IMR-90 (cell line): ENCODE results near the gene PSENEN. TPM values are rescaled to one million over a fixed set of nuclear protein-coding genes. Genes with fewer than 3 reads are reported as not detected.

Source experiments
- ATAC-seq: fragments of 200-7000 bp; cut with Tn5 transposase; 2 replicates; pipeline ENCODE4 v1.9.1; 2020; ENCODE audit warnings: low read depth, mild to moderate bottlenecking, moderate library complexity
- BruUV-seq: library from RNA; stranded (reverse); fragments of 400-500 nt; replicated peaks from 2 replicates; lab custom pipeline; 2021; lab: Mats Ljungman, UMichigan
- CTCF ChIA-PET: fragments of 300-600 bp; formaldehyde crosslinking; extraction: SDS; loops from one replicate; lab custom pipeline; 2021; ENCODE audit warnings: antibody characterized with exemption; lab: Yijun Ruan, JAX
- POLR2A ChIA-PET: fragments of 300-600 bp; sonication (Branson Sonifier 250); formaldehyde crosslinking; loops from one replicate; lab custom pipeline; 2022; ENCODE audit warnings: antibody characterized with exemption; ENCODE audit not compliant: unreplicated experiment; lab: Charles Lee
- DNase-seq: peaks from one replicate; pipeline ENCODE4 v3.0.0; 2013
- H2AFZ ChIP-seq: replicated peaks from 2 replicates; pipeline ENCODE3; 2013; ENCODE audit warnings: low read length, mild to moderate bottlenecking; ENCODE audit not compliant: poor library complexity
- H2AK5ac ChIP-seq: 2 replicates; pipeline ENCODE4 v1.6.1; 2013; ENCODE audit warnings: low read depth, low read length, inconsistent platforms
- H2AK9ac ChIP-seq: replicated peaks from 2 replicates; pipeline ENCODE3; 2013; ENCODE audit warnings: mild to moderate bottlenecking, low read depth, low read length, moderate library complexity; ENCODE audit not compliant: poor library complexity
- H2BK120ac ChIP-seq: 2 replicates; pipeline ENCODE4 v1.6.1; 2013; ENCODE audit warnings: low read depth, low read length, inconsistent platforms
- H2BK15ac ChIP-seq: 3 replicates; pipeline ENCODE4 v1.6.1; 2013; ENCODE audit warnings: low read depth, low read length, inconsistent platforms
- H2BK20ac ChIP-seq: 2 replicates; pipeline ENCODE4 v1.6.1; 2013; ENCODE audit warnings: low read depth, mild to moderate bottlenecking, inconsistent platforms, low read length, moderate library complexity
- H2BK5ac ChIP-seq: 2 replicates; pipeline ENCODE4 v1.6.1; 2013; ENCODE audit warnings: mild to moderate bottlenecking, low read depth, low read length, inconsistent platforms; ENCODE audit not compliant: poor library complexity, severe bottlenecking
- H3K14ac ChIP-seq: replicated peaks from 2 replicates; pipeline ENCODE4 v1.6.1; 2013; ENCODE audit warnings: low read depth, low read length, inconsistent platforms
- H3K18ac ChIP-seq: 2 replicates; pipeline ENCODE4 v1.6.1; 2013; ENCODE audit warnings: low read depth, low read length, control low read depth
- H3K23ac ChIP-seq: 2 replicates; pipeline ENCODE4 v1.6.1; 2013; ENCODE audit warnings: low read depth, low read length, inconsistent platforms
- H3K27ac ChIP-seq: 2 replicates; pipeline ENCODE4 v1.5.1; 2013; ENCODE audit warnings: mild to moderate bottlenecking, control low read depth, low read length; ENCODE audit not compliant: insufficient read depth
- H3K27me3 ChIP-seq: 2 replicates; pipeline ENCODE4 v1.6.1; 2013; ENCODE audit warnings: low read length; ENCODE audit not compliant: control insufficient read depth, insufficient read depth
- H3K36me3 ChIP-seq: 2 replicates; pipeline ENCODE4 v1.6.1; 2013; ENCODE audit warnings: low read length, mixed read lengths; ENCODE audit not compliant: control insufficient read depth, insufficient read depth
- H3K4ac ChIP-seq: 2 replicates; pipeline ENCODE4 v1.6.1; 2013; ENCODE audit warnings: low read depth, low read length, inconsistent platforms
- H3K4me1 ChIP-seq: 2 replicates; pipeline ENCODE4 v1.6.1; 2013; ENCODE audit warnings: low read length, mixed read lengths; ENCODE audit not compliant: control insufficient read depth, insufficient read depth
- H3K4me2 ChIP-seq: 2 replicates; pipeline ENCODE4 v1.6.1; 2013; ENCODE audit warnings: low read depth, mild to moderate bottlenecking, control low read depth, low read length, moderate library complexity
- H3K4me3 ChIP-seq: 2 replicates; pipeline ENCODE4 v1.5.1; 2013; ENCODE audit warnings: low read depth, mild to moderate bottlenecking, control low read depth, low read length, moderate library complexity; ENCODE audit not compliant: insufficient read depth
- H3K56ac ChIP-seq: 2 replicates; pipeline ENCODE4 v1.6.1; 2013; ENCODE audit warnings: low read length, inconsistent platforms; ENCODE audit not compliant: insufficient read depth; ENCODE audit errors: extremely low read depth
- H3K79me1 ChIP-seq, 2 experiments: 2 replicates each; pipeline ENCODE4 v1.6.1; 2013; ENCODE audit warnings: low read length in 2 of 2, inconsistent platforms in 1 of 2, low read depth in 1 of 2
- H3K9ac ChIP-seq: 2 replicates; pipeline ENCODE4 v1.6.1; 2013; ENCODE audit warnings: low read depth, low read length, control low read depth
- H3K9me1 ChIP-seq: 2 replicates; pipeline ENCODE4 v1.6.1; 2013; ENCODE audit warnings: low read length, inconsistent platforms; ENCODE audit not compliant: insufficient read depth
- H3K9me3 ChIP-seq: 2 replicates; pipeline ENCODE4 v1.6.1; 2013; ENCODE audit warnings: low read length; ENCODE audit not compliant: control insufficient read depth, insufficient read depth
- H4K20me1 ChIP-seq: 2 replicates; pipeline ENCODE4 v1.6.1; 2013; ENCODE audit warnings: low read length, inconsistent platforms; ENCODE audit not compliant: insufficient read depth
- H4K5ac ChIP-seq: 2 replicates; pipeline ENCODE4 v1.6.1; 2013; ENCODE audit warnings: mild to moderate bottlenecking, low read depth, low read length, control low read depth
- H4K8ac ChIP-seq, 2 experiments: 2 replicates each; pipeline ENCODE4 v1.6.1; 2013; ENCODE audit warnings: low read depth in 2 of 2, low read length in 2 of 2, control low read depth in 1 of 2, inconsistent platforms in 1 of 2
- H4K91ac ChIP-seq: 2 replicates; pipeline ENCODE4 v1.6.1; 2013; ENCODE audit warnings: low read depth, low read length, inconsistent platforms; ENCODE audit not compliant: insufficient read depth
- POLR2A ChIP-seq: IDR thresholded peaks from 2 replicates; pipeline ENCODE4 v1.6.1; 2012; ENCODE audit warnings: mild to moderate bottlenecking, low read depth, low read length
- WGBS, 2 experiments: methylation state at CpG; one replicate each; pipeline versions ENCODE4 v1.1.5 to v1.1.7; 2013; ENCODE audit warnings: missing lambda C conversion rate in 2 of 2; ENCODE audit not compliant: insufficient read length in 1 of 2; ENCODE audit errors: extremely low coverage in 2 of 2; 5-methylcytosine and 5-hydroxymethylcytosine counted together
- dilution Hi-C: fragments of 300-500 bp; cut with HindIII; formaldehyde crosslinking; loops from one replicate; pipeline ENCODE4 v1.14.3; 2018; ENCODE audit warnings: low sequenced_read_pairs; ENCODE audit not compliant: unreplicated experiment
- in situ Hi-C: fragments of 300-500 bp; cut with MboI; formaldehyde crosslinking; loops from 3 replicates; pipeline ENCODE4 v1.14.3; 2019; ENCODE audit warnings: low sequenced_read_pairs, inconsistent platforms, mixed read lengths
- intact Hi-C: fragments of 100-400 bp; cut with micrococcal nuclease; formaldehyde crosslinking; loops from 2 replicates; pipeline ENCODE4 v1.10.0; 2022
- polyA plus RNA-seq, 3 experiments: library from polyadenylated mRNA; depleted of rRNA; stranded (reverse); fragments of >200 nt; gene quantifications; 2 replicates each; pipeline ENCODE4 v1.2.3, GENCODE V29; 2012; ENCODE audit warnings: low replicate concordance in 1 of 3
- total RNA-seq: library from RNA; depleted of rRNA; stranded (reverse); fragments of >200 nt; gene quantifications from 2 replicates; pipeline ENCODE4 v1.2.3, GENCODE V29; 2012

The PSENEN gene
- total and polyA plus RNA-seq, 2 of the 4 experiments (the other 2 are of a cell fraction) = 9.0 to 47.0 TPM

DNA sequence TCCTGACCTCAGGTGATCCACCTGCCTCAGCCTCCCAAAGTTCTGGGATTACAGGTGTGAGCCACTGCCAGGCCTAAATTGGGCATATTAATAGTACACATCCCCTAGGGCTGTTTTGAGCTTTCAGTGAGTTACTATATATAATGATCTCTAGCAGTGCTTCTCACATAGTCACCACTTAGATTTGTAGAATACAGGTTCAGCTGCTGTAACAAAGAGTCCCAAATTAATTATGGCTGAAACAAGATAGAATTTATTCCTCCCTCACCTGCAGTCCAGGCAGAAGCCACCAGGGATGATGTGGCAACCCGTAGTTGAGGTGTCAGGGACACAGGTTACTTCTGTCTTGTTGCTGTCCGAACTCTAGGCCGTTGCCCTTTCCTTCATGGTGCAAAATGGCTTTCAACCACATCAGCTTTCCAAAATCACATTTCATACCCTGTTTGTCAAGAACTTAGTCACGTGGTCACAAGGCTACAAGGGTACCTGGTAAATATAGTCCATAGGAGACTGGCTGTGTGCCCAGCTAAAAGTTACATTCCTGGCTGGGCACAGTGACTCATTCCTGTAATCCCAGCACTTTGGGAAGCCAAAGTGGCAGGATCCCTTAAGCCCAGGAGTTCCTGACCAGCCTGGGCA is 15.4 kb downstream of the PSENEN start:
- CTCF ChIA-PET = interaction anchor here (0.5 kb wide), 1 partner anchor 123 kb away, joined by 3 read pairs; no protein-coding TSS in a partner anchor
- H3K56ac ChIP-seq = no peak overlapping the region
- no peak overlapping the region for H4K8ac ChIP-seq
- H2BK20ac ChIP-seq = no peak overlapping the region
- H3K9me1 ChIP-seq = peaks cover 15% of the 10 kb centered on the region; the same call in 1 of the 2 replicates
- no peak overlapping the region for H3K4me2 ChIP-seq
- no peak overlapping the region for H4K91ac ChIP-seq
- no peak overlapping the region for H3K23ac ChIP-seq
- no peak overlapping the region for H2BK120ac ChIP-seq
- no peak overlapping the region for H2BK5ac ChIP-seq
- peak overlapping the region; percentile 72 for H2AK9ac ChIP-seq
- no peak overlapping the region for H3K18ac ChIP-seq
- H3K27me3 ChIP-seq = no peaks in the 10 kb centered on the region
- in situ Hi-C loops (no loop called here), dilution Hi-C loops (no loop called here), intact Hi-C loops (no loop called here)
- H3K4me1 ChIP-seq = peaks cover 6% of the 10 kb centered on the region
- BruUV-seq = no TSS peak
- peaks cover 21% of the 10 kb centered on the region for H3K36me3 ChIP-seq
- DNase-seq (no peak), ATAC-seq (no peak)
- H3K9ac ChIP-seq = no peak overlapping the region
- no CpG with 5 or more reads among the region's 4 CpGs for WGBS, 2 experiments
- H3K9me3 ChIP-seq = no peaks in the 10 kb centered on the region
- POLR2A ChIA-PET = no interaction called here
- no peak for TF ChIP-seq POLR2A
- H2AFZ ChIP-seq = no peak overlapping the region
- H3K4me3 ChIP-seq = no peak overlapping the region
- H4K5ac ChIP-seq = no peak overlapping the region
- peaks cover 27 to 36% of the 10 kb centered on the region in 2 experiments for H3K79me1 ChIP-seq
- no peak overlapping the region for H3K14ac ChIP-seq
- no peak overlapping the region for H3K27ac ChIP-seq
- no peak overlapping the region for H3K4ac ChIP-seq
- no peak overlapping the region for H2AK5ac ChIP-seq
- no peaks in the 10 kb centered on the region; the same call in 1 of the 2 replicates for H4K20me1 ChIP-seq
- no peak overlapping the region for H2BK15ac ChIP-seq
